HEK293T (cell line): ENCODE data around the gene MGP.
A peak's percentile ranks its signal among the peaks of the same experiment; 100 is the strongest.

ENCODE experiments used
- CTCF ChIA-PET: fragments of 350-600 bp; formaldehyde crosslinking; extraction: SDS; loops from one replicate; lab custom pipeline; 2021; ENCODE audit warnings: antibody characterized with exemption, inconsistent platforms; lab: Yijun Ruan, JAX
- POLR2A ChIA-PET: fragments of 350-600 bp; formaldehyde crosslinking; extraction: SDS; loops from one replicate; lab custom pipeline; 2020; ENCODE audit warnings: antibody characterized with exemption, inconsistent platforms; lab: Yijun Ruan, JAX
- DNase-seq: peaks from one replicate; pipeline ENCODE4 v3.0.0; 2012; ENCODE audit warnings: mixed read lengths; ENCODE audit errors: extremely low spot score
- ARNT ChIP-seq: fragments of 450-650 bp; IDR thresholded peaks from 2 replicates; pipeline ENCODE4 v1.6.1; 2017; ENCODE audit warnings: mild to moderate bottlenecking
- BHLHE40 ChIP-seq: fragments of 450-650 bp; IDR thresholded peaks from 2 replicates; pipeline ENCODE4 v1.6.1; 2016; ENCODE audit warnings: mild to moderate bottlenecking, moderate library complexity, borderline replicate concordance
- CTBP1 ChIP-seq: fragments of 450-650 bp; IDR thresholded peaks from 2 replicates; pipeline ENCODE4 v1.6.1; 2016; ENCODE audit warnings: borderline replicate concordance
- ELF4 ChIP-seq: fragments of 450-650 bp; IDR thresholded peaks from 2 replicates; pipeline ENCODE4 v1.6.1; 2017; ENCODE audit warnings: antibody characterized with exemption
- FOXA1 ChIP-seq: fragments of 450-650 bp; IDR thresholded peaks from 2 replicates; pipeline ENCODE4 v1.6.1; 2016; ENCODE audit warnings: mild to moderate bottlenecking
- FOXK2 ChIP-seq: fragments of 450-650 bp; IDR thresholded peaks from 2 replicates; pipeline ENCODE4 v1.6.1; 2016; ENCODE audit warnings: mild to moderate bottlenecking
- FOXM1 ChIP-seq: fragments of 450-650 bp; IDR thresholded peaks from 2 replicates; pipeline ENCODE4 v1.6.1; 2017; ENCODE audit warnings: mild to moderate bottlenecking, borderline replicate concordance
- HDGF ChIP-seq: fragments of 450-650 bp; IDR thresholded peaks from 2 replicates; pipeline ENCODE4 v1.6.1; 2017; ENCODE audit warnings: antibody characterized with exemption, borderline replicate concordance
- L3MBTL2 ChIP-seq: fragments of 450-650 bp; conservative IDR thresholded peaks from 2 replicates; pipeline ENCODE4 v1.6.1; 2016; ENCODE audit warnings: mild to moderate bottlenecking
- LEF1 ChIP-seq: fragments of 450-650 bp; IDR thresholded peaks from 2 replicates; pipeline ENCODE4 v1.6.1; 2017; ENCODE audit warnings: mild to moderate bottlenecking, borderline replicate concordance
- NFRKB ChIP-seq: fragments of 450-650 bp; IDR thresholded peaks from 2 replicates; pipeline ENCODE4 v1.6.1; 2016; ENCODE audit warnings: mild to moderate bottlenecking, moderate library complexity
- SP1 ChIP-seq: fragments of 450-650 bp; IDR thresholded peaks from 2 replicates; pipeline ENCODE4 v1.6.1; 2017
- SUZ12 ChIP-seq: fragments of 450-650 bp; IDR thresholded peaks from 2 replicates; pipeline ENCODE4 v1.6.1; 2016; ENCODE audit warnings: mild to moderate bottlenecking
- TARDBP ChIP-seq: fragments of 450-650 bp; IDR thresholded peaks from 2 replicates; pipeline ENCODE4 v1.6.1; 2016
- ZNF384 ChIP-seq: fragments of 450-650 bp; IDR thresholded peaks from 2 replicates; pipeline ENCODE4 v1.6.1; 2016
- TF ChIP-seq, protein P1 (sequence below): fragments of 450-650 bp; IDR thresholded peaks from 2 replicates; pipeline ENCODE4 v1.6.1; 2016

Gene MGP

DNA sequence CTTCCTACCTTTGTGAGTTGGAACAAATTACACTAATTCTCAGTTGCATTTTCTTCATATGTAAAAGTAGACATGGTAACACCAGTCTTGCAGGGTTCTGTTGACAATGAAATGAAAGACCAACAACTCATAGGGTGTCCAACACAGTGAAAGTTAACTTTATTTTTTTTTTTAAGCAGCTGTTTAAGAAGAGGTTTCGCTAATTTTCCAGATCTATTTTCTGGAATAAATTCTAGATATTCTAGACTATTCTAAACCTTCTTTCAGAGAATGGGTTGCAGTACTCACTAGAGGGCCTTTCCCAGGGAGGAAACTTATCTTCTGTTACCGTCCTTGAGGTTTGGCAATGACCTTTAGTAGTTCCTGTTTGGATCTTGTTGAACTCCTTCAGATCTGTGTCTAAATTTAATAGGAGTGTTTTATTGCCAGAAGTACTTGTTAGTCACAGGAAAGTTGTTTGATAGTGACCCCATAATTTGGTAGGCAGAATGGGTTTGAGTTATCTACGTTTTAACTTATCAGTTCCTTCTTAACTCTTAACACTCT, 39.5 kb downstream of the MGP start:
- ChIA-PET POLR2A (no interaction called here), CTCF (interaction anchor here (0.6 to 1.5 kb wide), 3 partner anchors 8 to 405 kb away, joined by 3 to 5 read pairs (median 3); partner anchors contain the start of gene SMCO3)
- TF ChIP-seq FOXK2 (no peak), TARDBP (no peak), ARNT (no peak), SUZ12 (no peak), BHLHE40 (no peak), FOXA1 (no peak), ELF4 (no peak), L3MBTL2 (no peak), FOXM1 (no peak), ZNF384 (no peak), HDGF (no peak), SP1 (no peak), LEF1 (no peak), NFRKB (no peak)
- TF ChIP-seq, protein P1, sequence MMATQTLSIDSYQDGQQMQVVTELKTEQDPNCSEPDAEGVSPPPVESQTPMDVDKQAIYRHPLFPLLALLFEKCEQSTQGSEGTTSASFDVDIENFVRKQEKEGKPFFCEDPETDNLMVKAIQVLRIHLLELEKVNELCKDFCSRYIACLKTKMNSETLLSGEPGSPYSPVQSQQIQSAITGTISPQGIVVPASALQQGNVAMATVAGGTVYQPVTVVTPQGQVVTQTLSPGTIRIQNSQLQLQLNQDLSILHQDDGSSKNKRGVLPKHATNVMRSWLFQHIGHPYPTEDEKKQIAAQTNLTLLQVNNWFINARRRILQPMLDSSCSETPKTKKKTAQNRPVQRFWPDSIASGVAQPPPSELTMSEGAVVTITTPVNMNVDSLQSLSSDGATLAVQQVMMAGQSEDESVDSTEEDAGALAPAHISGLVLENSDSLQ, result no peak
- no peak for DNase-seq

GRCh38 chr12:14845350-14845750, 40.3 kb downstream of the MGP start:
- DNase-seq, result peak; percentile 55
- ChIA-PET POLR2A (no interaction called here), CTCF (interaction anchor here (0.6 to 1.5 kb wide), 3 partner anchors 9 to 406 kb away, joined by 3 to 5 read pairs (median 3); partner anchors contain the start of gene SMCO3)
- TF ChIP-seq FOXA1, result no peak
- no peak for TF ChIP-seq SP1
- no peak for TF ChIP-seq NFRKB
- TF ChIP-seq LEF1, result no peak

DNA sequence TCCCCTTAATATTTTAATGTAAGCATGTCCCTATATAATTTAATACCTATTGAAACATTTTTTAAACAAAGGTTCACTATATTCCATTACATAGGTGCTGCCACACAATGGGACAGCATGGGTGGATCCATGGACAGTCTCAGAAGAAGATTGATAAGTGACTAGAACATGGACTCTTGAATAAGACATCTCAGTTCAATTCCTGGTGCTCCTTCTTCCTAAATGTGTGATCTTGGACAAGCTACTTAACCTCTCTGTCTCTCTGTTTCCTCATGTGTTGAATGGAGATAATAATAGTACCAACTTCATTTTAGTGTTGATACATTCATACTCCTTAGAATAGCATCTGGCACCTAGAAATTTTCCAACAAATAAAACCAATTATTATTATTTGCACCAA, 41.3 kb downstream of the MGP start:
- TF ChIP-seq ARNT (no peak), SP1 (no peak), L3MBTL2 (no peak), BHLHE40 (no peak), CTBP1 (no peak), SUZ12 (no peak), LEF1 (no peak), ZNF384 (no peak), TARDBP (no peak), NFRKB (no peak), FOXM1 (no peak), HDGF (no peak), FOXK2 (no peak), FOXA1 (no peak), ELF4 (no peak)
- TF ChIP-seq, protein P1, result no peak
- no peak for DNase-seq
- ChIA-PET CTCF (no interaction called here), POLR2A (no interaction called here)

- ChIA-PET POLR2A (no interaction called here), CTCF (no interaction called here)
- no peak for TF ChIP-seq HDGF
- TF ChIP-seq ELF4, result no peak
- no peak for TF ChIP-seq LEF1
- TF ChIP-seq NFRKB, result no peak
- no peak for TF ChIP-seq CTBP1
- no peak for TF ChIP-seq FOXM1
- no peak for TF ChIP-seq SUZ12
- no peak for TF ChIP-seq TARDBP
- DNase-seq, result no peak
These were observed 42.2 kb downstream of the MGP start, which contains the start of gene ART4 for GRCh38 chr12:14843425-14843887. Gene ART4 (minus strand): TSS chr12:14843526. CDS start chr12:14843113, 413 bp downstream.

DNA sequence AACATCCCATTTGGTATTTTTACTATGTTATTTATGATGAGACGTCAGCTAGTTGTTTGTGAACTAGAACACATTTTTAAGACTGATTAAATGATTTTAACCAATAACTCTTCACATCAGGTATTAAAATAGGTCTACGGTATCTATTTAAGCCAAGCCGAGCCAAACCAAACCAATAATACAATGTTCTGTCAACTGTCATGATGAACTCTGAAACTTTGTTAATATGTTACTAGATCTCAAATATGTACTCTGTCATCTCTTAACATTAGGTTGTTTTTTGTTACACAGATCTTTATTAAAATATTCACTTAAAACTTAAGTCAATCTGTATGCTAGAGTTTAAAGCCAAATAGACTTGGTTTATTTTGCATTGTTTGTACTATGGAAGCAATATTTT, 43.3 kb downstream of the MGP start:
- no peak for DNase-seq
- ChIA-PET POLR2A (no interaction called here), CTCF (no interaction called here)
- TF ChIP-seq BHLHE40, result no peak
- TF ChIP-seq ARNT, result no peak
- no peak for TF ChIP-seq LEF1
- TF ChIP-seq ELF4, result no peak
- no peak for TF ChIP-seq FOXK2
- no peak for TF ChIP-seq FOXM1
- no peak for TF ChIP-seq NFRKB
- TF ChIP-seq, protein P1, result no peak

DNA sequence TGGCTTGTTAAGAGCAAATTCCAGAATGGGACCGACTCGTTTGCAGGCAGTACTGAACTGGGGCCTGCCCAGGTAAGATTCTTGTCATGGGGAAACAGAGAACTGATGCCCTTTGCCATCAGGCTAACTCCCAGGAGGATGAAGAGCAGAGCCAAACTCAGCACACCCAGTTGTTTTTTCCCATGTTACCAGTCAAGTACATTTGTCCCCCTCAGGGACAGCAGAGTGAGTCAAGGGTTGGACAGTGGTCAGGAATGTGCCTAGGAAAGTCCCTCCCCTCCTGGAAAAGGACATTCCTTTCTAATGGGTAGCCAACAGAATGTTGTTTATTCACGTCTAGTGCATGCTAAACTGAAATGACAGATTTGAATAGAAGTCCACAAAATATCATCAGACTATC, 43.9 kb downstream of the MGP start:
- TF ChIP-seq LEF1 (no peak), SUZ12 (no peak), ARNT (no peak), SP1 (no peak), FOXA1 (no peak), BHLHE40 (no peak), L3MBTL2 (no peak), CTBP1 (no peak), TARDBP (no peak), NFRKB (no peak), HDGF (no peak), ELF4 (no peak), ZNF384 (no peak)
- TF ChIP-seq, protein P1, result no peak
- DNase-seq, result no peak
- CTCF ChIA-PET, result interaction anchor here (0.7 kb wide), 1 partner anchor 61 kb away, joined by 3 read pairs; no protein-coding TSS in a partner anchor
- POLR2A ChIA-PET, result no interaction called here
